ENCODE results near the gene PSMA5. TPM values are rescaled to one million over a fixed set of nuclear protein-coding genes. Genes with fewer than 3 reads are reported as not detected.
"Not testable (repeated sequence)": the region's sequence is repeated elsewhere in the genome, so short reads cannot be mapped to it uniquely, and the experiment has no call there.

Gene PSMA5
- total RNA-seq, 1 experiment from 2014 or later, result 133 TPM

GRCh38 chr1:109447524-109447923 lies 21.3 kb upstream of the PSMA5 start:
- TF ChIP-seq, protein P1, sequence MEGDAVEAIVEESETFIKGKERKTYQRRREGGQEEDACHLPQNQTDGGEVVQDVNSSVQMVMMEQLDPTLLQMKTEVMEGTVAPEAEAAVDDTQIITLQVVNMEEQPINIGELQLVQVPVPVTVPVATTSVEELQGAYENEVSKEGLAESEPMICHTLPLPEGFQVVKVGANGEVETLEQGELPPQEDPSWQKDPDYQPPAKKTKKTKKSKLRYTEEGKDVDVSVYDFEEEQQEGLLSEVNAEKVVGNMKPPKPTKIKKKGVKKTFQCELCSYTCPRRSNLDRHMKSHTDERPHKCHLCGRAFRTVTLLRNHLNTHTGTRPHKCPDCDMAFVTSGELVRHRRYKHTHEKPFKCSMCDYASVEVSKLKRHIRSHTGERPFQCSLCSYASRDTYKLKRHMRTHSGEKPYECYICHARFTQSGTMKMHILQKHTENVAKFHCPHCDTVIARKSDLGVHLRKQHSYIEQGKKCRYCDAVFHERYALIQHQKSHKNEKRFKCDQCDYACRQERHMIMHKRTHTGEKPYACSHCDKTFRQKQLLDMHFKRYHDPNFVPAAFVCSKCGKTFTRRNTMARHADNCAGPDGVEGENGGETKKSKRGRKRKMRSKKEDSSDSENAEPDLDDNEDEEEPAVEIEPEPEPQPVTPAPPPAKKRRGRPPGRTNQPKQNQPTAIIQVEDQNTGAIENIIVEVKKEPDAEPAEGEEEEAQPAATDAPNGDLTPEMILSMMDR (conservative IDR thresholded peaks at IDR 0.05), result no peak
- H3K4ac ChIP-seq (ENCODE audit: low read depth, low read length), result no peak overlapping the region
- H4K91ac ChIP-seq (ENCODE audit: insufficient read length, low read depth, low read length), result no peak overlapping the region
- Mint-ChIP-seq H3K4me3 (no peak overlapping the region; a peak in 1 of 5 replicates), H3K27ac (no peak overlapping the region; a peak in 1 of 7 replicates), H3K9me3 (peaks cover 0 to 4% of the 10 kb centered on the region in 2 experiments; a peak in 3 of 5 replicates), H3K27me3 (ENCODE audit: low read depth) (peaks cover 19% of the 10 kb centered on the region), H3K4me1 (no peaks in the 10 kb centered on the region), H3K36me3 (ENCODE audit: insufficient read depth in 1 of 3, low read depth in 3 of 3) (no peaks in the 10 kb centered on the region; a peak in 1 of 7 replicates)
- no peak overlapping the region for H3K18ac ChIP-seq (ENCODE audit: insufficient read length, low read depth, low read length)
- H2BK15ac ChIP-seq (ENCODE audit: low read depth, low read length), result no peak overlapping the region
- H4K20me1 ChIP-seq (ENCODE audit: control insufficient read depth, insufficient read depth, insufficient read length), result no peaks in the 10 kb centered on the region
- DNase-seq, result no peak
- H3K14ac ChIP-seq (ENCODE audit: insufficient read depth, low read length), result no peak overlapping the region
- no peak overlapping the region for H4K8ac ChIP-seq (replicated peaks; ENCODE audit: insufficient read length, low read depth, low read length)
- H2BK120ac ChIP-seq (ENCODE audit: low read depth, low read length, poor library complexity, severe bottlenecking), result no peak overlapping the region
- H3K23ac ChIP-seq (ENCODE audit: insufficient read length, low read depth, low read length), result no peak overlapping the region
- no peak overlapping the region for H3K27ac ChIP-seq (ENCODE audit: insufficient read length, low read depth, low read length)
- H3K4me2 ChIP-seq (ENCODE audit: insufficient read depth, insufficient read length, low read length), result no peak overlapping the region
- WGBS (ENCODE audit: extremely low coverage, insufficient read length, low lambda C conversion rate), result no CpG with 5 or more reads among the region's 4 CpGs
- H2AK5ac ChIP-seq (ENCODE audit: insufficient read length, low read length), result no peak overlapping the region
- no peak overlapping the region for H4K5ac ChIP-seq (ENCODE audit: insufficient read length, low read depth, low read length)
- no peak overlapping the region for H2BK20ac ChIP-seq (ENCODE audit: low read depth, low read length, poor library complexity, severe bottlenecking)
- H2BK5ac ChIP-seq (ENCODE audit: insufficient read length, low read length), result no peak overlapping the region
- no peak overlapping the region for H2AFZ ChIP-seq (ENCODE audit: low read length)
- H3K23me2 ChIP-seq (ENCODE audit: insufficient read length, low read depth, low read length, poor library complexity, severe bottlenecking), result no peaks in the 10 kb centered on the region
- H3K56ac ChIP-seq (ENCODE audit: insufficient read length, low read depth, low read length), result no peak overlapping the region
- no peak overlapping the region for H2BK12ac ChIP-seq (ENCODE audit: insufficient read length, low read depth, low read length)
- H3K79me2 ChIP-seq (ENCODE audit: insufficient read depth, low read length), result no peaks in the 10 kb centered on the region
- H3K4me1 ChIP-seq (ENCODE audit: insufficient read depth, low read length), result no peaks in the 10 kb centered on the region
- H3K79me1 ChIP-seq (ENCODE audit: insufficient read depth, low read depth, low read length, poor library complexity, severe bottlenecking), result no peaks in the 10 kb centered on the region
- H3T11ph ChIP-seq (ENCODE audit: low read length), result no peak overlapping the region
- no peak overlapping the region for H3K9ac ChIP-seq (ENCODE audit: extremely low read depth, insufficient read length, low read length)
- no peaks in the 10 kb centered on the region for H3K27me3 ChIP-seq (ENCODE audit: insufficient read depth, low read length)
- H3K9me3 ChIP-seq (ENCODE audit: control insufficient read depth, low read depth, low read length), result no peaks in the 10 kb centered on the region

GRCh38 chr1:109445949-109446695 lies 19.9 kb upstream of the PSMA5 start:
- H3K4me3 Mint-ChIP-seq; H3K9me3 Mint-ChIP-seq; H4K20me1 ChIP-seq (ENCODE audit: control insufficient read depth, insufficient read depth, insufficient read length); H3K23me2 ChIP-seq (ENCODE audit: insufficient read length, low read depth, low read length, poor library complexity, severe bottlenecking); H3K79me1 ChIP-seq (ENCODE audit: insufficient read depth, low read depth, low read length, poor library complexity, severe bottlenecking); H3K14ac ChIP-seq (ENCODE audit: insufficient read depth, low read length); H2BK15ac ChIP-seq (ENCODE audit: low read depth, low read length); H4K5ac ChIP-seq (ENCODE audit: insufficient read length, low read depth, low read length); H3K4me1 ChIP-seq (ENCODE audit: insufficient read depth, low read length); H2AK5ac ChIP-seq (ENCODE audit: insufficient read length, low read length); H3K27me3 ChIP-seq (ENCODE audit: insufficient read depth, low read length); H3K9ac ChIP-seq (ENCODE audit: extremely low read depth, insufficient read length, low read length); H3K27ac ChIP-seq (ENCODE audit: insufficient read length, low read depth, low read length); H3K4ac ChIP-seq (ENCODE audit: low read depth, low read length); H2BK5ac ChIP-seq (ENCODE audit: insufficient read length, low read length); H3K4me1 Mint-ChIP-seq; H3K18ac ChIP-seq (ENCODE audit: insufficient read length, low read depth, low read length); H3T11ph ChIP-seq (ENCODE audit: low read length); H4K8ac ChIP-seq (replicated peaks; ENCODE audit: insufficient read length, low read depth, low read length); H4K91ac ChIP-seq (ENCODE audit: insufficient read length, low read depth, low read length); H2BK120ac ChIP-seq (ENCODE audit: low read depth, low read length, poor library complexity, severe bottlenecking); DNase-seq; H2AFZ ChIP-seq (ENCODE audit: low read length); H3K4me2 ChIP-seq (ENCODE audit: insufficient read depth, insufficient read length, low read length); H3K79me2 ChIP-seq (ENCODE audit: insufficient read depth, low read length); H2BK12ac ChIP-seq (ENCODE audit: insufficient read length, low read depth, low read length); H3K9me3 ChIP-seq (ENCODE audit: control insufficient read depth, low read depth, low read length); H3K36me3 Mint-ChIP-seq (ENCODE audit: insufficient read depth in 1 of 3, low read depth in 3 of 3); H3K23ac ChIP-seq (ENCODE audit: insufficient read length, low read depth, low read length); H3K56ac ChIP-seq (ENCODE audit: insufficient read length, low read depth, low read length); H2BK20ac ChIP-seq (ENCODE audit: low read depth, low read length, poor library complexity, severe bottlenecking): not testable (repeated sequence)
- no CpG with 5 or more reads among the region's 11 CpGs for WGBS (ENCODE audit: extremely low coverage, insufficient read length, low lambda C conversion rate)
- H3K27ac Mint-ChIP-seq, result 0 out of 7 replicates have a peak overlapping the region, but pooled peaks of 1 of the 3 experiments have one; percentile 29
- peaks cover 19% of the 10 kb centered on the region for H3K27me3 Mint-ChIP-seq (ENCODE audit: low read depth)
